Neural cell (in vitro differentiated cells): ENCODE results near the gene HEG1.

Source experiments
- EZH2 ChIP-seq: fragments of 200-600, 300-800 bp; shearing (Covaris generic), sonication (generic); IDR thresholded peaks from 2 replicates; pipeline ENCODE4 v1.6.1; 2014; ENCODE audit warnings: antibody characterized with exemption, low read length, borderline replicate concordance, mild to moderate bottlenecking; ENCODE audit not compliant: insufficient read depth, poor library complexity, severe bottlenecking
- POLR2AphosphoS5 ChIP-seq: IDR thresholded peaks from 2 replicates; pipeline ENCODE4 v1.6.1; 2012
- TAF1 ChIP-seq: IDR thresholded peaks from 2 replicates; pipeline ENCODE4 v1.6.1; 2012; ENCODE audit warnings: low read depth
- TF ChIP-seq, protein P1 (sequence below): fragments of 450-650 bp; IDR thresholded peaks from 2 replicates; pipeline ENCODE4 v1.5.1; 2014; ENCODE audit warnings: antibody characterized with exemption, mild to moderate bottlenecking, moderate library complexity; ENCODE audit not compliant: poor library complexity, severe bottlenecking

DNA sequence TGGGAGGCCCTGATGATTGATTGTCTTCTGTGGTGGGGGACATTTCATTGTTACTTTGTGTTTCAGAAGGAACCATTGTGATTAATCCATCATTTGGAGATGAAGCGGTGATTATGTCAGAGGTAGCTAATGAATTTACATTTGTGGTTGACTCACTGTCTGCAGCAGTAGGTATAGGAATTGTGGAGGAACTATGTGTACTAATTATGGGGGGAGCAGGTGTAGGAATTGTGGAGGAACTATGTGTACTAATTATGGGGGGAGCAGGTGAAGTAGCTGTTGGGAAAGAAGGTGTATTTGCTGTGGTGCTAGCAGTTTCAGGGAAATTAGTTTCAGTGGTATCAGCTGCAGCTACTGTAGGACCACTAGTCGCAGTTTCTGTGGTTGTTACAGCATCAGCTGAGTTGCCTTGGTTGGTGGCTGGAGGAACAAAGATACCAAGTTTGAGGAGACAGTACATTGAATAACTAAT lies 128.2 kb downstream of the HEG1 start:
- TF ChIP-seq, protein P1, sequence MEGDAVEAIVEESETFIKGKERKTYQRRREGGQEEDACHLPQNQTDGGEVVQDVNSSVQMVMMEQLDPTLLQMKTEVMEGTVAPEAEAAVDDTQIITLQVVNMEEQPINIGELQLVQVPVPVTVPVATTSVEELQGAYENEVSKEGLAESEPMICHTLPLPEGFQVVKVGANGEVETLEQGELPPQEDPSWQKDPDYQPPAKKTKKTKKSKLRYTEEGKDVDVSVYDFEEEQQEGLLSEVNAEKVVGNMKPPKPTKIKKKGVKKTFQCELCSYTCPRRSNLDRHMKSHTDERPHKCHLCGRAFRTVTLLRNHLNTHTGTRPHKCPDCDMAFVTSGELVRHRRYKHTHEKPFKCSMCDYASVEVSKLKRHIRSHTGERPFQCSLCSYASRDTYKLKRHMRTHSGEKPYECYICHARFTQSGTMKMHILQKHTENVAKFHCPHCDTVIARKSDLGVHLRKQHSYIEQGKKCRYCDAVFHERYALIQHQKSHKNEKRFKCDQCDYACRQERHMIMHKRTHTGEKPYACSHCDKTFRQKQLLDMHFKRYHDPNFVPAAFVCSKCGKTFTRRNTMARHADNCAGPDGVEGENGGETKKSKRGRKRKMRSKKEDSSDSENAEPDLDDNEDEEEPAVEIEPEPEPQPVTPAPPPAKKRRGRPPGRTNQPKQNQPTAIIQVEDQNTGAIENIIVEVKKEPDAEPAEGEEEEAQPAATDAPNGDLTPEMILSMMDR, result no peak
- no peak for TF ChIP-seq EZH2
- TF ChIP-seq POLR2AphosphoS5, result no peak
- TF ChIP-seq TAF1, result no peak
